HepG2 (cell line): ENCODE results near the gene WDR91. TPM values are rescaled to one million over a fixed set of nuclear protein-coding genes. Genes with fewer than 3 reads are reported as not detected.

Experiments used
- ASH2L ChIP-seq: fragments of 300-600, 200-600 bp; sonication (generic); IDR thresholded peaks from 2 replicates; pipeline ENCODE4 v1.7.0; 2017; ENCODE audit warnings: low read depth, mild to moderate bottlenecking, moderate library complexity, mixed read lengths, low read length; ENCODE audit not compliant: insufficient read length
- CHCHD3 ChIP-seq: sonication (generic); formaldehyde crosslinking; IDR thresholded peaks from 2 replicates; pipeline ENCODE4 v1.8.0; 2022; ENCODE audit warnings: mild to moderate bottlenecking, missing genetic modification reagents, moderate library complexity
- CREB3 ChIP-seq: sonication (generic); formaldehyde crosslinking; IDR thresholded peaks from 2 replicates; pipeline ENCODE4 v1.5.0; 2020; ENCODE audit warnings: missing genetic modification reagents
- HOXA3 ChIP-seq: sonication (generic); formaldehyde crosslinking; IDR thresholded peaks from 2 replicates; pipeline ENCODE4 v1.5.0; 2020; ENCODE audit warnings: missing genetic modification reagents
- MATR3 ChIP-seq: sonication (generic); formaldehyde crosslinking; IDR thresholded peaks from 2 replicates; pipeline ENCODE4 v1.4.0; 2020; ENCODE audit warnings: missing genetic modification reagents
- MAZ ChIP-seq, 2 experiments: sonication (generic) in 1 of 2; formaldehyde crosslinking in 1 of 2; IDR thresholded peaks; 2 replicates each; pipeline versions ENCODE4 v1.5.0 to v1.6.1; 2012 to 2020; ENCODE audit warnings: low read depth in 2 of 2, mild to moderate bottlenecking in 2 of 2, borderline replicate concordance in 1 of 2, improper control_type of control experiment in 1 of 2, low read length in 1 of 2, missing genetic modification reagents in 1 of 2, moderate library complexity in 1 of 2
- NR2F2 ChIP-seq: IDR thresholded peaks from 2 replicates; pipeline ENCODE4 v1.6.1; 2012; ENCODE audit warnings: low read depth, inconsistent platforms, borderline replicate concordance
- PHB2 ChIP-seq: fragments of 450-650 bp; IDR thresholded peaks from 2 replicates; pipeline ENCODE4 v1.6.1; 2018; ENCODE audit not compliant: partially characterized antibody
- SMAD9 ChIP-seq: sonication (generic); formaldehyde crosslinking; IDR thresholded peaks from 2 replicates; pipeline ENCODE4 v1.5.1; 2020; ENCODE audit warnings: mild to moderate bottlenecking, missing genetic modification reagents
- SOX13 ChIP-seq, 3 experiments: fragments of 450-650 bp in 1 of 3; sonication (generic) in 1 of 3; formaldehyde crosslinking in 1 of 3; IDR thresholded peaks in 2 of 3; conservative IDR thresholded peaks in 1 of 3; 2 replicates each; pipeline versions ENCODE4 v1.5.0 to v1.6.1; 2016 to 2020; ENCODE audit warnings: antibody characterized with exemption in 1 of 3, mild to moderate bottlenecking in 1 of 3, missing compliant biosample characterization in 1 of 3, missing genetic modification reagents in 1 of 3, moderate library complexity in 1 of 3
- ZFP62 ChIP-seq: sonication (generic); formaldehyde crosslinking; IDR thresholded peaks from 2 replicates; pipeline ENCODE4 v1.4.0; 2020; ENCODE audit warnings: missing genetic modification reagents
- ZKSCAN8 ChIP-seq: IDR thresholded peaks from 2 replicates; pipeline ENCODE4 v1.6.1; 2016; ENCODE audit warnings: borderline replicate concordance, missing genetic modification reagents, missing compliant biosample characterization
- ZNF143 ChIP-seq: sonication (generic); formaldehyde crosslinking; IDR thresholded peaks from 2 replicates; pipeline ENCODE4 v1.4.0; 2020; ENCODE audit warnings: missing genetic modification reagents
- ZNF205 ChIP-seq: IDR thresholded peaks from 2 replicates; pipeline ENCODE4 v1.6.1; 2018; ENCODE audit warnings: missing biosample characterization, missing genetic modification reagents
- ZNF331 ChIP-seq: sonication (generic); formaldehyde crosslinking; IDR thresholded peaks from 2 replicates; pipeline ENCODE4 v1.4.0; 2020; ENCODE audit warnings: missing genetic modification reagents
- ZNF547 ChIP-seq: sonication (generic); formaldehyde crosslinking; IDR thresholded peaks from 2 replicates; pipeline ENCODE4 v1.5.1; 2020; ENCODE audit warnings: mild to moderate bottlenecking, missing genetic modification reagents
- ZSCAN21 ChIP-seq: sonication (generic); formaldehyde crosslinking; IDR thresholded peaks from 2 replicates; pipeline ENCODE4 v1.8.0; 2022; ENCODE audit warnings: mild to moderate bottlenecking, missing genetic modification reagents, moderate library complexity, borderline replicate concordance
- polyA plus RNA-seq, 8 experiments: library from polyadenylated mRNA; depleted of rRNA in 3 of 8; stranded (reverse) in 7 of 8; unstranded in 1 of 8; fragments of >200 nt; fragmentation: Illumina TruSeq in 4 of 8; extraction: Trizol in 4 of 8; gene quantifications; 2 replicates each; pipeline versions ENCODE4 v1.2.1 to v1.2.3, GENCODE V29; 2011 to 2016; ENCODE audit warnings: low read depth in 4 of 8, missing spikeins in 1 of 8, mixed read lengths in 1 of 8; ENCODE audit not compliant: insufficient read depth in 1 of 8
- total RNA-seq, 5 experiments: library from RNA; depleted of rRNA; stranded (reverse); fragments of >200 nt; fragmentation: Illumina TruSeq; extraction: Trizol; gene quantifications; 2 replicates each; pipeline ENCODE4 v1.2.3, GENCODE V29; 2016; ENCODE audit warnings: low read depth in 1 of 5
- TF ChIP-seq, protein P1 (sequence below): sonication (generic); formaldehyde crosslinking; IDR thresholded peaks from 2 replicates; pipeline ENCODE4 v1.9.0; 2021; ENCODE audit warnings: missing genetic modification reagents, mild to moderate bottlenecking, borderline replicate concordance
- TF ChIP-seq, protein P2 (sequence below): sonication (generic); formaldehyde crosslinking; IDR thresholded peaks from 2 replicates; pipeline ENCODE4 v1.5.0; 2020; ENCODE audit warnings: missing genetic modification reagents

WDR91 gene
- total and polyA plus RNA-seq, 2 of the 13 experiments (the other 11 are each of a cell fraction or from before 2014, with no cell fraction given), result 11.6 to 12.1 TPM

- TF ChIP-seq SOX13 (IDR thresholded peaks at IDR 0.05), result no peak
- peak in 1 of 2 experiments; percentile 88; a peak in 2 of 4 replicates for TF ChIP-seq SOX13 (CRISPR knock-in tag; conservative IDR thresholded peaks at IDR 0.05 in 1 of 2, IDR thresholded peaks at IDR 0.05 in 1 of 2)
- TF ChIP-seq MAZ (IDR thresholded peaks at IDR 0.05; ENCODE audit: borderline replicate concordance, low read depth, low read length), result no peak
- TF ChIP-seq MAZ (CRISPR knock-in tag; IDR thresholded peaks at IDR 0.05; ENCODE audit: low read depth), result peak; percentile 60
- TF ChIP-seq ZNF143, result no peak
- no peak for TF ChIP-seq CHCHD3 (CRISPR knock-in tag)
- TF ChIP-seq MATR3 (CRISPR knock-in tag), result no peak
- TF ChIP-seq CREB3 (CRISPR knock-in tag), result no peak
- no peak for TF ChIP-seq SMAD9 (CRISPR knock-in tag)
- TF ChIP-seq, protein P1, sequence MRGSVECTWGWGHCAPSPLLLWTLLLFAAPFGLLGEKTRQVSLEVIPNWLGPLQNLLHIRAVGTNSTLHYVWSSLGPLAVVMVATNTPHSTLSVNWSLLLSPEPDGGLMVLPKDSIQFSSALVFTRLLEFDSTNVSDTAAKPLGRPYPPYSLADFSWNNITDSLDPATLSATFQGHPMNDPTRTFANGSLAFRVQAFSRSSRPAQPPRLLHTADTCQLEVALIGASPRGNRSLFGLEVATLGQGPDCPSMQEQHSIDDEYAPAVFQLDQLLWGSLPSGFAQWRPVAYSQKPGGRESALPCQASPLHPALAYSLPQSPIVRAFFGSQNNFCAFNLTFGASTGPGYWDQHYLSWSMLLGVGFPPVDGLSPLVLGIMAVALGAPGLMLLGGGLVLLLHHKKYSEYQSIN, result no peak
- TF ChIP-seq, protein P2, sequence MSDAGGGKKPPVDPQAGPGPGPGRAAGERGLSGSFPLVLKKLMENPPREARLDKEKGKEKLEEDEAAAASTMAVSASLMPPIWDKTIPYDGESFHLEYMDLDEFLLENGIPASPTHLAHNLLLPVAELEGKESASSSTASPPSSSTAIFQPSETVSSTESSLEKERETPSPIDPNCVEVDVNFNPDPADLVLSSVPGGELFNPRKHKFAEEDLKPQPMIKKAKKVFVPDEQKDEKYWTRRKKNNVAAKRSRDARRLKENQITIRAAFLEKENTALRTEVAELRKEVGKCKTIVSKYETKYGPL (CRISPR knock-in tag), result no peak
- TF ChIP-seq ZNF547 (CRISPR knock-in tag), result no peak
- TF ChIP-seq ZSCAN21 (CRISPR knock-in tag), result peak; percentile 46; the same call in 1 of the 2 replicates
- no peak for TF ChIP-seq PHB2
- TF ChIP-seq ASH2L, result peak; percentile 55
- TF ChIP-seq NR2F2, result peak; percentile 53; the same call in 1 of the 2 replicates
- TF ChIP-seq ZNF331 (CRISPR knock-in tag), result peak; percentile 71; the same call in 1 of the 2 replicates
- no peak for TF ChIP-seq ZFP62 (CRISPR knock-in tag)
- peak; percentile 16; the same call in 1 of the 2 replicates for TF ChIP-seq ZNF205 (CRISPR knock-in tag)
- peak; percentile 78; the same call in 1 of the 2 replicates for TF ChIP-seq ZKSCAN8
- peak; percentile 70 for TF ChIP-seq HOXA3 (CRISPR knock-in tag)
These were observed 63.2 kb downstream of the WDR91 start, which contains the start of gene TMEM140 (continued) for GRCh38 chr7:135147899-135148721.
